Measurements from ENCODE around the gene COL19A1.
"Not testable (repeated sequence)": the region's sequence is repeated elsewhere in the genome, so short reads cannot be mapped to it uniquely, and the experiment has no call there.

The COL19A1 gene

GRCh38 chr6:69973763-69974162 is 107.4 kb downstream of the COL19A1 start:
- no peak for DNase-seq

- no peak for DNase-seq
Measured at GRCh38 chr6:69974193-69974592, 107.8 kb downstream of the COL19A1 start.

GRCh38 chr6:69976591-69977090 is 110.3 kb downstream of the COL19A1 start:
- DNase-seq, result no peak

- no peak for DNase-seq
Measured at GRCh38 chr6:69980624-69981023, 114.3 kb downstream of the COL19A1 start.

- no peak for DNase-seq
Measured at GRCh38 chr6:69984506-69984905, 118.2 kb downstream of the COL19A1 start.

- no peak for DNase-seq
Measured at GRCh38 chr6:69985180-69985579, 118.8 kb downstream of the COL19A1 start.

- DNase-seq, result no peak
Measured at GRCh38 chr6:69987550-69987949, 121.2 kb downstream of the COL19A1 start.

GRCh38 chr6:69988458-69989126 is 122.2 kb downstream of the COL19A1 start:
- no peak for DNase-seq

- no peak for DNase-seq
Measured at GRCh38 chr6:69994251-69994650, 127.9 kb downstream of the COL19A1 start.

- no peak for DNase-seq
Measured at GRCh38 chr6:70008189-70008588, 141.8 kb downstream of the COL19A1 start.

GRCh38 chr6:70010339-70010738 is 144.0 kb downstream of the COL19A1 start:
- not testable (repeated sequence) for DNase-seq

- DNase-seq, result not testable (repeated sequence)
Measured at GRCh38 chr6:70023201-70023600, 156.8 kb downstream of the COL19A1 start.

- no peak for DNase-seq
Measured at GRCh38 chr6:70028246-70028645, 161.9 kb downstream of the COL19A1 start.

GRCh38 chr6:70028926-70029325 is 162.6 kb downstream of the COL19A1 start:
- no peak for DNase-seq

- no peak for DNase-seq
Measured at GRCh38 chr6:70033781-70034180, 167.4 kb downstream of the COL19A1 start.

GRCh38 chr6:70037445-70037844 is 171.1 kb downstream of the COL19A1 start:
- DNase-seq, result no peak

- no peak for DNase-seq
Measured at GRCh38 chr6:70040766-70041165, 174.4 kb downstream of the COL19A1 start.

GRCh38 chr6:70041411-70041810 is 175.1 kb downstream of the COL19A1 start:
- DNase-seq, result no peak

GRCh38 chr6:70045413-70045812 is 179.1 kb downstream of the COL19A1 start:
- DNase-seq, result no peak

- DNase-seq, result no peak
Measured at GRCh38 chr6:70051197-70052124, 185.1 kb downstream of the COL19A1 start.

GRCh38 chr6:70059039-70059719 is 192.8 kb downstream of the COL19A1 start:
- DNase-seq, result no peak

- DNase-seq, result no peak
Measured at GRCh38 chr6:70060680-70061079, 194.3 kb downstream of the COL19A1 start.

- DNase-seq, result no peak
Measured at GRCh38 chr6:70061546-70061945, 195.2 kb downstream of the COL19A1 start.
